Testis (tissue), 2 donors: ENCODE results near the gene ADAT3.

ENCODE experiments used
- CTCF ChIP-seq, 3 experiments: fragments of 450-650 bp in 2 of 3; fragments of 200-600 bp in 1 of 3; sonication (generic) in 1 of 3; IDR thresholded peaks; one replicate each; pipeline ENCODE4 v1.5.1; 2016 to 2019; ENCODE audit warnings: antibody characterized with exemption in 3 of 3, mild to moderate bottlenecking in 2 of 3, moderate library complexity in 1 of 3
- POLR2A ChIP-seq: fragments of 450-650 bp; IDR thresholded peaks from one replicate; pipeline ENCODE4 v1.6.1; 2017; ENCODE audit warnings: antibody characterized with exemption, mild to moderate bottlenecking, moderate library complexity

- TF ChIP-seq CTCF (IDR thresholded peaks at IDR 0.05) (no peak), POLR2A (peak; percentile 60)
Observed at GRCh38 chr19:1875646-1876495, 29.3 kb upstream of the ADAT3 start.
